ENCODE measurements around the gene PHKG2.

The PHKG2 gene

GRCh38 chr16:30756781-30757100 lies 8.5 kb downstream of the PHKG2 start:
- no peak for TF ChIP-seq CTCF (IDR thresholded peaks at IDR 0.05; ENCODE audit: low read depth, low read length)
- H3K27me3 ChIP-seq (ENCODE audit: insufficient read depth, low read depth, severe bottlenecking) = no peaks in the 10 kb centered on the region
- no peak overlapping the region for H3K27ac ChIP-seq
- H3K36me3 ChIP-seq = peaks cover 65% of the 10 kb centered on the region
- H3K4me3 ChIP-seq (ENCODE audit: low read depth, low read length) = no peak overlapping the region
- no peaks in the 10 kb centered on the region for H3K9me3 ChIP-seq (ENCODE audit: severe bottlenecking)
- no peak for DNase-seq

GRCh38 chr16:30757316-30757715 lies 9.1 kb downstream of the PHKG2 start:
- Histone ChIP-seq H3K27ac (no peak overlapping the region), H3K4me3 (ENCODE audit: low read depth, low read length) (no peak overlapping the region), H3K27me3 (ENCODE audit: insufficient read depth, low read depth, severe bottlenecking) (no peaks in the 10 kb centered on the region), H3K36me3 (peaks cover 63% of the 10 kb centered on the region), H3K9me3 (ENCODE audit: severe bottlenecking) (no peaks in the 10 kb centered on the region)
- no peak for TF ChIP-seq CTCF (IDR thresholded peaks at IDR 0.05; ENCODE audit: low read depth, low read length)
- DNase-seq = no peak

GRCh38 chr16:30758988-30759491 lies 10.8 kb downstream of the PHKG2 start:
- no peaks in the 10 kb centered on the region for H3K9me3 ChIP-seq (ENCODE audit: severe bottlenecking)
- H3K27me3 ChIP-seq (ENCODE audit: insufficient read depth, low read depth, severe bottlenecking) = no peaks in the 10 kb centered on the region
- TF ChIP-seq CTCF (IDR thresholded peaks at IDR 0.05; ENCODE audit: low read depth, low read length) = no peak
- H3K27ac ChIP-seq = no peak overlapping the region
- DNase-seq = no peak
- H3K4me3 ChIP-seq (ENCODE audit: low read depth, low read length) = no peak overlapping the region
- H3K36me3 ChIP-seq = peaks cover 65% of the 10 kb centered on the region

- Histone ChIP-seq H3K27me3 (ENCODE audit: insufficient read depth, low read depth, severe bottlenecking) (no peaks in the 10 kb centered on the region), H3K36me3 (peaks cover 66% of the 10 kb centered on the region), H3K27ac (no peak overlapping the region), H3K4me3 (ENCODE audit: low read depth, low read length) (no peak overlapping the region), H3K9me3 (ENCODE audit: severe bottlenecking) (no peaks in the 10 kb centered on the region)
- DNase-seq = no peak
- no peak for TF ChIP-seq CTCF (IDR thresholded peaks at IDR 0.05; ENCODE audit: low read depth, low read length)
Measured at GRCh38 chr16:30760001-30760559, 11.9 kb downstream of the PHKG2 start.

GRCh38 chr16:30760577-30761426 lies 12.6 kb downstream of the PHKG2 start:
- peak overlapping the region; percentile 85 for H3K27ac ChIP-seq
- H3K36me3 ChIP-seq = peaks cover 67% of the 10 kb centered on the region
- DNase-seq = no peak

More at GRCh38 chr16:30760577-30761426, 12.6 kb downstream of the PHKG2 start:
- Histone ChIP-seq H3K4me3 (ENCODE audit: low read depth, low read length) (peak overlapping the region; percentile 65), H3K9me3 (ENCODE audit: severe bottlenecking) (no peaks in the 10 kb centered on the region), H3K27me3 (ENCODE audit: insufficient read depth, low read depth, severe bottlenecking) (no peaks in the 10 kb centered on the region)
- TF ChIP-seq CTCF (IDR thresholded peaks at IDR 0.05; ENCODE audit: low read depth, low read length) = no peak

Measured in WERI-Rb-1 (cell line).